ENCODE results near the gene SMIM34.
"Not testable (repeated sequence)": the region's sequence is repeated elsewhere in the genome, so short reads cannot be mapped to it uniquely, and the experiment has no call there.

The SMIM34 gene

GRCh38 chr21:34374462-34374861 is 49.3 kb downstream of the SMIM34 start:
- not testable (repeated sequence) for DNase-seq (ENCODE audit: low read depth in 1 of 2, low spot score in 1 of 2)

GRCh38 chr21:34372321-34372720 is 51.4 kb downstream of the SMIM34 start:
- no peak for DNase-seq (ENCODE audit: low read depth in 1 of 2, low spot score in 1 of 2)

DNA sequence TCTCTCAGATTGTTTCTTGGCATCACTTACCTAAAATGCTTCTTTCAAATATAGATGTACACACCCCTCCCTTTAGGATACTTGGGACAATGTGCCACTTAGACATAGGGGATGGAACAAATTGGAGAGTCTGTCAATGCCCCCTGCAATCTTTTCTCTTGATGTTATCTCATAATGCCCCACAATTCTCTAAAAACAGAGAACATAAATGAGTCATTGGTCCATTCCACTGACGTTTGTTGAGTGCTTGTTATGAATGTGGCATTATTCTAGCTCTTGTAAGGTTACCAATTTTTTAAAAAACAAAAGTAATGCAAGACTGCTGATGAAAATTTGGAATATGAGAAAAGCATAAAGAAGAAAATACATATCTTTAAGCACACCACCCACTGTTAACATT is 54.0 kb downstream of the SMIM34 start:
- no peak for DNase-seq (ENCODE audit: low read depth in 1 of 2, low spot score in 1 of 2)

Data from stimulated activated CD4-positive, alpha-beta T cell treated with anti-CD3 and anti-CD28 coated beads, Interleukin-15, amount 100 ng/mL, for 1 hour (primary cell).